Measurements from ENCODE around the gene OR4D2. TPM values are rescaled to one million over a fixed set of nuclear protein-coding genes. Genes with fewer than 3 reads are reported as not detected.

The OR4D2 gene
- not detected in 5 replicates for total RNA-seq (2022; extraction: Qiagen RNA extraction)

DNA sequence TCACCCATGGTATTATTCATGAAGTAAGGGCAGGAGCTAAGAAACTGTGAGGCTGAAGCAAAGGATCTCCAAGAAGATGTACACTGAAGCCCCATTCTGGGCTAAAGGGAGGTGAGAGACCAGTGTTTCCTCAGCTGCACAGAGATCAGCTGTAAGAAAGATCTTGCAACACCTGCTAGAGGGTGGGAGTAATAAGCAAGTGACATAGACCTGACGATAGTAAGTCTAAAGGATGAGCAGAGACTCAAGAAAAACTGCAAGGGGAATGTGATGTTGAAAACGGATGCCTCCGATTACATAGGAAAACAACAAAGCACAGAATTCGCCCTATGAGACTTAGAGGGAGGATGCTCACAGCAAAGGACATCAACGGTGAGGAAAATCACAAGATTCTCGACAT, at the start of gene OR4D2:
Gene OR4D2, plus strand, starts transcription at position 301 of the 400 bp plus-strand sequence. CDS start 2,674 bp downstream, outside the sequence.

DNA sequence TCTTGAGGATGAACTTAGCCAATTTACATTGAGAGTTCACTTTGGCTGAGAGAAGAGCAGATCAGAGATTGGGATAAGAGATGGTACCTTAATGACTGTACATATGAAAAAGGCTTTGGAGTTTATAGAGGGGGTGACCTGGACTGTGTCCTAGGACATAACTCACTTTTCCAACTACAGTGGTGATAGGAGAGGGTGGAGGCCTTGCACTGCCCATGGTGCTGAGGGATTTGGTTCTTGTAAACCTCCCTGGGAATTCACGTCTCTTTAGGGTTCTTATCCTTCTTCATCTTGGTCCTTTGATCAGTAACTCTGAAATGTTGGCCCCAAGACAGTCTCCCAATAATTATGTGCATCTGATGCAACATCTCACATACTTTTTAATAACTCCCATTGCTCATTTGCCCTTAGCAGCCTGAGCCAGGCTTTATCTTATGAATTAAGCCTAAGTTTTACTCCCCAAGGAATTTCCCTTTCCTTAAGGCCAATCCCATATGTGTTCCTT, 18.8 kb upstream of the OR4D2 start, which contains the start of gene OR4D1:
Gene OR4D1, plus strand, starts transcription at position 455 of the 505 bp plus-strand sequence. CDS start 6,770 bp downstream, outside the sequence.

DNA sequence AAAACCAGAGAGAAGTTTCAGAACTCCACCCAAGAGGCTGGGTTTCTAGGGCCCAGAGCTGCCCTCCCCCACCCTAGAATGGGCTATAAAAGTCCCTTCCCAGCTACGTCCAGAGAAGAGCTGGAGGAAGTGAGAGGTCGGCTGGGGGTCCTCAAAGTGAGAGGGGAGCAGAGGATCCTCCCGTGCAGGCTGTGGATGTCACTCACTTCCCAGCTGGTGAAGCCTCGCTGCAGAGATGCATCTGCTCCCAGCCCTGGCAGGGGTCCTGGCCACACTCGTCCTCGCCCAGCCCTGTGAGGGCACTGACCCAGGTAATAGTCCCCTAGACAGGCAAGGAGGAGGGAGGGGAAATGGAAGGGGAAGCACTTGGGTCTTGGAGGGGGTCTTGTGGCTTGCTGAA, 25.8 kb downstream of the OR4D2 start, which contains the start of gene EPX:
Gene EPX, plus strand, starts transcription at position 115 of the 400 bp plus-strand sequence. Its CDS starts 121 bp downstream, at position 236.

DNA sequence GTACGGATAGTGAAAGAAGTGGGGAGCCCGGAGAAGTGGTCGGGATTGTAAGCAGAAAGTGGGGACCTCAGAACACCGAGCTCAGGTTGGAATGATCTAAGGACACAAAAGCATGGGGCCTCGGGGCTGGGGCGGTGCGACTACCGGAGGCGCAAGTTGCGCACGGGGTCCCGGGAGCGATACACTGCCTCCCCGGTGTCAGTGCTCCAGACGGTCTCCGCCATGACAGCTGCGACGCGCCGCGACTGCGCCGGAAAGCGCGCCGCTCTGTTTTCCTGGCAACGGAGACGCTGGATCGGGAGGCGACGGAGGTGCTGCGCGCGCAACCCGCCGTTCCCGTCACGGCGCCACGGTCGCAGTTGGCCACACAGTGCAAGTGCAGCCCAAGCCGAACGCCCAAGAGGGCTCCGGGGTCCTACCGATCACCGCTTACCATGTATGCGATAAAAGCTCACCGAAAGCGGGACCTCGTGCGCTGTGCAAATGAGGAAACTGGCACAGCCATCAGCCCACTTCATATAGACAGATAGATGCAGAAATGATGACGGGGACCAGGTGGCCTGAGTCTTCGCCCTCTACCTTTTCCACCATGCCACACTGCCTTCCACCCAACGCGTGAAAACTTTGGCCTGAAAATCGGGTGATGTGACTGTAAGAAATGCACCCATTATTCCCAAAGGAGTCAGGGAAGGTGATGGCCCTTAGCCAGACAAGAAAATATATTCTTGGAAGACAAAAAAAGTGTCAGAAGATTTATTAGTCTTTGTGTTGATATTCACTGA, 52.4 kb downstream of the OR4D2 start, which contains the start of gene MKS1:
Gene MKS1, minus strand, starts transcription at position 249 of the 782 bp plus-strand sequence. Its CDS starts 25 bp downstream, at position 224.

Other genes with a start within 250 kb of the OR4D2 start
- gene CUEDC1, start 211.6 kb upstream of the OR4D2 start, total RNA-seq (2022; extraction: Qiagen RNA extraction): 47.0 to 60.8 TPM (median 54.7 TPM) in 5 replicates
- 36.8 to 45.6 TPM (median 43.4 TPM) in 5 replicates for gene VEZF1, start 178.7 kb upstream of the OR4D2 start, total RNA-seq (2022; extraction: Qiagen RNA extraction)
- 234 to 305 TPM (median 263 TPM) in 5 replicates for gene SRSF1, start 159.7 kb upstream of the OR4D2 start, total RNA-seq (2022; extraction: Qiagen RNA extraction)
- gene DYNLL2, start 83.6 kb upstream of the OR4D2 start, total RNA-seq (2022; extraction: Qiagen RNA extraction): 19.2 to 24.9 TPM (median 23.4 TPM) in 5 replicates
- 0.02 TPM in 1 of 5 replicates, not detected in the others for gene OR4D1, start 18.6 kb upstream of the OR4D2 start, total RNA-seq (2022; extraction: Qiagen RNA extraction)
- gene EPX, start 25.7 kb downstream of the OR4D2 start, total RNA-seq (2022; extraction: Qiagen RNA extraction): 0.03 TPM in 1 of 5 replicates, not detected in the others
- gene MKS1, start 52.3 kb downstream of the OR4D2 start, total RNA-seq (2022; extraction: Qiagen RNA extraction): 10.5 to 12.8 TPM (median 11.7 TPM) in 5 replicates
- not detected in 5 replicates for gene LPO, start 71.6 kb downstream of the OR4D2 start, total RNA-seq (2022; extraction: Qiagen RNA extraction)
- not detected in 5 replicates for gene MPO, start 114.0 kb downstream of the OR4D2 start, total RNA-seq (2022; extraction: Qiagen RNA extraction)
- gene TSPOAP1, start 161.8 kb downstream of the OR4D2 start, total RNA-seq (2022; extraction: Qiagen RNA extraction): not detected in 5 replicates
- 107 to 181 TPM (median 150 TPM) in 5 replicates for gene SUPT4H1, start 185.2 kb downstream of the OR4D2 start, total RNA-seq (2022; extraction: Qiagen RNA extraction)

Measured in A549 treated with CORT108297 at 1 μM for 4 hours (cell line).